HG03571 (cell line): Measurements from ENCODE around the gene PSD2.
A peak's percentile ranks its signal among the peaks of the same experiment; 100 is the strongest.

Experiments used
- ATAC-seq: cut with Tn5 transposase; IDR thresholded peaks from one replicate; pipeline ENCODE4 v1.9.1; 2021; ENCODE audit not compliant: unreplicated experiment

Gene PSD2

GRCh38 chr5:139795074-139796001 lies at the start of gene PSD2:
Gene PSD2 (plus strand): TSS chr5:139795808. CDS start chr5:139809441, 13,633 bp downstream.
- ATAC-seq: no peak

GRCh38 chr5:139746691-139747582 lies 48.7 kb upstream of the PSD2 start:
- peak; percentile 37 for ATAC-seq

- ATAC-seq: peak; percentile 18
Measured at GRCh38 chr5:139747583-139748504, 47.8 kb upstream of the PSD2 start.

GRCh38 chr5:139748505-139748826 lies 47.1 kb upstream of the PSD2 start:
- no peak for ATAC-seq

- no peak for ATAC-seq
Measured at GRCh38 chr5:139749242-139749641, 46.4 kb upstream of the PSD2 start.

- no peak for ATAC-seq
Measured at GRCh38 chr5:139751236-139751635, 44.4 kb upstream of the PSD2 start.

GRCh38 chr5:139752506-139753473 lies 42.8 kb upstream of the PSD2 start:
- no peak for ATAC-seq

GRCh38 chr5:139755892-139756671 lies 39.5 kb upstream of the PSD2 start:
- no peak for ATAC-seq

- ATAC-seq: no peak
Measured at GRCh38 chr5:139756971-139757370, 38.6 kb upstream of the PSD2 start.

GRCh38 chr5:139757727-139758509 lies 37.7 kb upstream of the PSD2 start:
- no peak for ATAC-seq

- ATAC-seq: no peak
Measured at GRCh38 chr5:139758510-139759075, 37.0 kb upstream of the PSD2 start.

- no peak for ATAC-seq
Measured at GRCh38 chr5:139759219-139759721, 36.3 kb upstream of the PSD2 start.

- no peak for ATAC-seq
Measured at GRCh38 chr5:139760066-139761056, 35.2 kb upstream of the PSD2 start.

- ATAC-seq: no peak
Measured at GRCh38 chr5:139761057-139761450, 34.6 kb upstream of the PSD2 start.

- ATAC-seq: no peak
Measured at GRCh38 chr5:139761501-139761900, 34.1 kb upstream of the PSD2 start.

- no peak for ATAC-seq
Measured at GRCh38 chr5:139762615-139763170, 32.9 kb upstream of the PSD2 start.
